HPDE6-E6E7 (cell line): ENCODE data around the gene ZNF804B.
A peak's percentile ranks its signal among the peaks of the same experiment; 100 is the strongest.

Experiments
- DNase-seq: peaks from one replicate; pipeline ENCODE4 v3.0.0; 2011; ENCODE audit warnings: missing footprints; ENCODE audit errors: extremely low spot score

ZNF804B gene

DNA sequence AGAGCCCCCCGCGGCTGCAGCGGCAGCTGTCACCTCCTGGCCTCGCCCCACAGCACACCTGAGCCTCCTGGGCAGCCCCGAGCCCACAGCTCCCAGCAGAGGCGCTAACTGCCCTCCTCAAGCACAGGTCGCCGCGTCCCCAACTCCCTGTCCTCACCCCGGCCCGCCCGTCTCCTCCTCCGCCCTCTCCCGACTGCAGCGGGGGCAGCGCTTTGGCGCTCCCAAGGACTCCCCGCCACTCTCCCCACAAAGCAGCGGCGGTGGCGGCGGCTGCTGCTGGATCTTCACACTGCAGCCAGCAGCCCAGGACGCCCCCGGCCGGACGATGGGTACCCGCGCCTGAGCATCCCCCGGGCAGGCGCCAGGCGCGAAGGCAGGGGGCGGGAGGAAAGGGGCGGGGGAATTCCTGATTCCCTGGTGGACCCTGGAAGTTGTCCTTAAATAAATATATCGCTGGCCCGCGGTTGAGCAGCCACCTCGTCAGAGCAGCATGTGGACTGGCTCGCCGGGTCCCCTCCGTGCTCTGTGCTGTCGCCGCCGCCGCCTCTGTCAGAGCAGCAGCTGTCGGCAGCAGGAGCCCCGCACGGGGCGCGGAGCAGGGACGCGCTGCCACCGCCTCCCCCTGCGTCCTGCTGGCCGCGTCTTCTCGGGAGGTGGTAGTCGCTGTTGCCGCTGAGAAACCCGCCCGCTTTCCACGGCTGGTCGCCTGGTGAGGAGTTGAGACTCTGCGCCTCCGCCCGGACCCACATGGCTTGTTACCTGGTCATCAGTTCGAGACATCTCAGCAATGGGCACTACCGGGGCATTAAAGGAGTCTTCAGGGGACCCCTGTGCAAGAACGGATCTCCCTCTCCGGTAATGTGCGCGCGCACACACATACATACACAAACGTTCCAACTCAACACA is at the start of gene ZNF804B:
Gene ZNF804B (plus strand): TSS at position 471 of the 906 bp plus-strand sequence. CDS start 277 bp downstream, at position 748.
- DNase-seq: no peak

DNA sequence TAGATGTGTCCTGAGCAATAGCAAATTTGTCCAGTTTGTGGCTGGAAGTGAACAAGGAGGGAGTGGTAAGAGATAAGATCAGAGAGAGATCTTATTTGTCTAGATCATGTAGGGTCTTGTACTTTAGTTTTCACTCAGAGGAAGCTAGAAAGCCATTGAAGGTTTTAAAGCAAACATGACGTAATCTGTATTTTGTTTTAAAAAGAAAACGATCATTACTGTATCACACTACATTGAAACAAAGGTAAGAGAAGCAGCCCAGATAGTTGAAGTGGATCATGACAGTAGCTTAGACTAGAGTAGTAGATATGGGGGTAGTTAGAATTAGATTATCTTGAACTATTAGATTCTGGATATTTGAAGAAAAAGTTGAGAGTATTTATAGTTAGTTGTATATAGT is 23.6 kb upstream of the ZNF804B start:
- no peak for DNase-seq

DNA sequence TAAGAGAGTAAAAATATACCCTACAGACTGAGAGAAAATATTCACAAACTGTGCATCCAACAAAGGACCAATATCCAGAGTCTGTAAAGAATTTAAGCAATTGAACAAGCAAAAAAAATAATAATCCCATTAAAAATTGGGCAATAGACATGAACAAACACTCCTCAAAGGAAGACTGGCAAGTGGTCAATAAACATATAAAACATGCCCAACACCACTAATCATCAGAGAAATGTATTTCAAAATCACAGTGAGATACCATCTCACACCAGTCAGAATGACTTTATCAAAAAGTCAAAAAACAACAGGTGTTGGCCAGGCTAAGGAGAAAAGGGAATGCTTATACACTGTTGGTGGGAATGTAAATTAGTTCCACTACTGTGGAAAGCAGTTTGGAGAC is 21.9 kb upstream of the ZNF804B start:
- no peak for DNase-seq

DNA sequence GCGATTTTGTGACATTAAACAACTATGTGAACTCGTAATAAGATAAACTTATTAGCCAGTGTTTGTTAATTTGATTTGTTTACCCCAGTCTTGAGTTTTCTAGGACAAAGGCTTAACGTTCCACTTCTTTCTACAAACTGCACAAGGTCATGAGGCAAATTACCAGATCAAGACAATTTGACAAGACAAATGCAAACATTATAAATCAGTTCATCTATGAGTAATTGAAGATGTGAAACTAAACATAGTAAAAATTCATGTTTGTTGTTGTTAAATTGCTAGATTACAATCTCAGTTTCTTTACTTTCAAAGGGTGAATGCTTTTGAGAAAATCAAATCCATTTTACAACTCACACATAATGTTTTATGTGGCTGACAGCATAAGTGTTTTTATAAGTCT is 13.4 kb upstream of the ZNF804B start:
- no peak for DNase-seq

DNA sequence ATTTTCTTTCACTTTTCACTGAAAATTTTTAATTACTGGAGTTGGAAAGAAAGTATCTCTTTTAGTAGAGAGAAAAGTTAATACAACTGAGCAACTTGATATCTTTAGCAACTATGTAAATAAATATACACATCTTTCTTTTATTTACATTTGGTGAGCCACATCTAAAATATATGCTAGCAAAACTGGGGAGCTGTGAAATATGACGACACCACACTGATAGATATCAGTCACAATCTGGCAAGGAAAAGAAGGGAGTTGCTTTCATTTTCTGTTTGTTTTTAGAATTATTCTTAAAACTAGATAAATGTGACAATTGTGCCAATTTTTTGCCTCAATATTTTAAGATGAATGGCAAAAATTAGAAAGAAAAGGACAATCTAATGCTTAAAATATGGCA is 2.7 kb upstream of the ZNF804B start:
- DNase-seq: no peak

DNA sequence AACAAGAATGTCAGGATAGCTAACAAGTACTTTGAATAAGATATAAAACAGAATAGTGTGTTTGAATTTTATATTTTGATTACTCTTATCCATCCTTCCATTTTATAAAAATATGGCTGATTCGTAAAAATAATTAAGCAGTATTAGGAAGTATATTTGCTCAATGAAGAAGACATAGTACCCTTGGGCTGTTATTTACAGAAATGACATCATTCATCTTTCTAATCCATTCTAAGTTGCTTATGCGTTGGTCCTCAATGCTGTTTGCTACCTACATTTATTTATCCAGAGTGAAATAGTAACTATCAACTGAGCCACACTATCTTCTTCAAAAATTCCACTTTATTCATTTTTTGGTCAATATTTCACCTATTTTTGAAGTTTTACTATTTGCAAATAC is 2.1 kb upstream of the ZNF804B start:
- no peak for DNase-seq

DNA sequence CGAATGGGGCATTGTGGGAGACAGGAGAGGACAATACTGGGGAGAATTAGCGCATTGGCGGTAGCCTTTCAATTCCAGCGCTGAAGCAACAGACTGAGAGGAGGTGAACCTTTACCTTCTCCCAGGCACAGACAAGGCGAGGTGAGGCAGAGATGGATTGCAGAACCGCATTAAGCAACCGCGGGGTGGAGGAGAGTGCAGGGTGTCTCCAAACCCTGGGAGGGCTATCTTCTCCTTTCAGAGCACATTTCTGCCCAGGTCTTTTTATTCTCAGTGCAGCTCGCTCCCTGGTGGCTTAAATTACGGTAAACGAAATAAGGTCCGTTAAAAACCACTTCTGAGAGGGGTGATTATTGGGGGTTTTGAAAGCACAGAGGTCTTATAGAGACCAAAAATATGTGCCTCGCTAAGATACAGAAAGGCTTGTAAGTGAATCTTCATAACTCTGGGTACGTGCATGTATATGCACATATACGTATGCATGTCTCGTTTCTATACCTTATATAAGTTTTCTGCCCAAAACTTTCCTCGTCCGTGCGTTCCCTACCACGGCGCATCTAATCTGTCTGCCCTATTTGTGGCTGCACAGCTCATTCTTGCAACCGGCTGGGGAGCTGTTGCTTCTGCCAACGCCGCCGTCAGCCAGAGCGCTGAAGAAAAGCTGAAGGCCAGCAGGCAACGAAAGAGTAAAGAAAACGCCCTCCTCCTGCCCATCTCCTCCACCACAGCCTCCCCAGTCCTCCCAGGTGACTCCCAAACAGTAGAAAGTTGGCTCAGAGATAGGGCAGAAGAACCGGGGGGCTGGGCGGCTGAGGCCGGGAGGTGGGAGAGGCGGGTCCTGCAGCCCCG is 895 bp upstream of the ZNF804B start:
- DNase-seq: no peak

DNA sequence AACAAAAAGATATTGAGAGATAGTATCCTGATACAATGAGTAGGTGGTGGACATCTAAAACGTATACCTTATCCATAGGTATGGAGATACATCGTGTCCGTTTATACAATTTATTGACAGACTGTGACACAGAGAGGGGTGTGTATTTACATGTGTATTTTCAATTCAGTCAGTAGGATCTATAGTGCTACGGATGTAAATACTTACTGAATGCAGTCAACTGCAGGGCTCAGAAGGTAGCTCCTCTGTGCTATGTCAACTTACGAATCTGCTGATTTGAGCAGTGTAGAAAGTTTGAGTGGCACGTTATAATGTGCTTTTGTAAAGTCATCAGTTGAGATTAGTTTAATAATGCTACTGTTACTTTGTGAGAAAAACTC is 626 bp downstream of the ZNF804B start:
- no peak for DNase-seq

DNA sequence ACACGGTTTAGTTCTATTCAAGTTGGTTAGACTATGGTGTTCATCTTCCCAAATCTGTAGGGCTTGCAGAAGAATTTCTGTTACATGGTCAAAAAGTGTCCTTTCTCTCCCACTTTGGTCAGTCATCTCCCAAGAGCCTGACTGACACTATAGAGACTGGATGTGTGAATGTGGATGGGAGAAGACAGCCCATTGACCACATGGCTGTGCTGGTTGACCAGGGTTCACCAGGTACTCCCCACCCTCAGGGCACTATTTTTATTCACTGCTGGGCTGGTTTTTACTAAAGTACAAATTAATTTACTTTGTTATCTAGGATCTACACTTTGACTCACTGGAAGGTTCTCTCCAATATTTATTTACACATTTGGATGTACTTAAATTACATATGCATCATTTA is 2.3 kb downstream of the ZNF804B start:
- no peak for DNase-seq

DNA sequence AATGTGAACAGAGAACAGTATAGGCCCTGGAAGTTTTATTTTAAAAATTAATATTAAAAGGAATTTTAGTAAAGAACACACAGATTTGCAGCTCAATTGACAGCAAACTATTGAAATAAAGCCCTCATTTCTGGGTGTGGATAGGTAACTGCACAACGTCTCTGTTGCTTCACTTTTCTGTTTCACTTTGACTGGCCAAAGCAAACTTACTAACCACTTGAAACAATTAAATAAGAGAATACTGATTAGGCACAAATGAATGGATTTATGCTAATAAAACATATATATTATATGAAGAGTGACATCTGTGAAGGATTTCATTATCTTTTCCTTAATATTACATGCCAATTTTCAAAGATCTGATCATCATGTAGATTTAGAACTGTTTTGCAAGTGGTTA is 11.9 kb downstream of the ZNF804B start:
- no peak for DNase-seq

DNA sequence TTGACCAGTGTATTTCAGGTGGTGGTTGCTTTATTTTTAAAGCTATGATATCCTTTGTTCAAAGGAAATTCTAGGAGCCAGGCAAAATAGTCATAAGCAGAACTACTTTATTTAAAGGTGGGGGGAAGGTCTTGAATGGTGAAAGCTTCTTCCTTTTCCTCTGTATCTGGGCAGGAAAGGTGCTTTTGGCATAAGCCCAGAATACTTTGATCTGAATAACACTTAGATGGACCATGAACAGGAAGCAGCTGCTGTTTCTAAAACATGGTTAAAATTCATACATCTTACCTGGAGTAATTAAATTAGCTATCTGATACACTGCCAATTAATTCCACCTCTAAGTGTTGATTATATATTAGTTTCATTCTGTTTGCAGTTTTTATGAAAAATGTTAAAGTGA is 13.3 kb downstream of the ZNF804B start:
- no peak for DNase-seq

DNA sequence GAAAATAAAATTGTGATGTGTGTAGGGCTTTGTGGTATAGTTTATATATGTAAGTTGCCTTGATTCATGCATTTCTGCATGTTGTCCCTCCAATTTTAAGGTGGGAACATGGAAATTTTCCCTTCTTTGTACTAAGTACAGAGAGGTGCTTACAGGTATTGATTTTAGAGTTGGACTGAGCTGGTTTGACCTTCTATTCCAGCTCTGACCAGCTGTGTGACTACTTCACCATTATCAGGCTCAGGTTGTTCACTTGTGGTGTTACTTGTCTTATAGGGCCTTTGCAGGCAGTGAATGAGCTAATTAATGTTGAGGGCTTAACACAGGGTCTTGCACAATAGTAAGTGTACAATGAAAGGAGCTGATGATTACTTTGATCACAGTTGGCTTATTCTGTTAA is 16.3 kb downstream of the ZNF804B start:
- no peak for DNase-seq

DNA sequence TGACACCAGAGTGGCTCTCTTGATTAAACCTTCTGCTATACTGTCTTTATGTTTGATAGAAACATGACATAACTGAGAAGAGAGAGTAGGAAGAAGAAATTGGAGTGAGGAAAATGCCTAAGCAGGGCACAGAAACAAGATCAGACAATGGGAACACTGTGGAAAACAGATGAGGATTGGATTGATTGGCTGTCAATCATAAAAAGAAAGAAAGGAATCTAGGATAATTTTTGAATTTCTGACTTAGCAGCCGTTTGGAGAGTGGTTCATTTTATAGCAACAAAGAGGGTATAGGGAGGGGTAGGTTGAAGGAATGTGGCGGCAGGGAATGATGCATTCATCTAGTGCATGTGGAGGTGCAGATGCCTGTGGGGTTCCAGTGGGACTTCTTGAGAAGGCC is 28.3 kb downstream of the ZNF804B start:
- DNase-seq: no peak

DNA sequence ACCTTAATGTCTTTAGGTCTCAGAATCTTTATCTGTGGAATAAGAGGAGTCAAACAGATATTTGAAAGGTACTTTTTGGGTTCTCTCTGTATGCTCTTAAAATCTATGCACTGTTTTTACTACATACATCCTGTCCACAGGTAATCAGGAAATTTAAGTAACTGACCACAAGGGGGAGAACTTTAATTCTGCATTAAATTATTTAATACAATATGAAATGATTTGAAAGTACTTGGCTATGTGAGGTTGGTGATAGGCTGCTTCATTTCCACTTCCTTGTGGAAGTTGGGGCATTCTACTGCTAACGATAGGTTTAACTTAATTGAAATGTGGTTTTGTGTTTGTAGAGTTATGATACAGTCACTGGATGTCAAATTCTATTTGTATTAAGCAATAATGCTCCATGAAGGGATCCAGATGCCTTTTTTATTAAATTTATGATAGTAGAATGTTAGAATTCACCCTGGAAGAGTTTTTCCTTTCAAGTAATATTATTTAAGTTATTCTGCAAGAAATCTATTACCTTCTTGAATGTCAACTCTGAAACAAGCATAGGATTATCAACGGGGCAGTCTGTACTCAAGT is 30.1 kb downstream of the ZNF804B start:
- peak; percentile 2 for DNase-seq

DNA sequence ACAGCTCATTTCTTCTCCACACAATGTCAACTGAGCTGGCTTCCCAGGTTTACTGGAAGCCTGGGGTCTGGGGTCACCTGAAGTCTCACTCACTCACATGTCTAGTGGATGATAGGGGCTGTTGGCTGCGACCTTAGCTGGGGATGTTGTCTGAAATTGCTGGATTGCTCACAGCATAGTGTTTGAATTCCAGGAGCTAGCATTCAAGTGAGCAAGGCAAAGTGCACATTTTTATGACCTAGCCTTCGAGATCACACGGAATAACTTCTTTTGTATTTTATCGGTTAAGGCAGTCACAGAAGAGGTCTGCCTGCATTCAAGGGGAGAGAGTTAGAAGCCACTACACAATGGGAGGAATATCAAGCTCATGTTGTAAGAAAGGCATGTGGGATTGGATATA is 32.4 kb downstream of the ZNF804B start:
- DNase-seq: no peak

DNA sequence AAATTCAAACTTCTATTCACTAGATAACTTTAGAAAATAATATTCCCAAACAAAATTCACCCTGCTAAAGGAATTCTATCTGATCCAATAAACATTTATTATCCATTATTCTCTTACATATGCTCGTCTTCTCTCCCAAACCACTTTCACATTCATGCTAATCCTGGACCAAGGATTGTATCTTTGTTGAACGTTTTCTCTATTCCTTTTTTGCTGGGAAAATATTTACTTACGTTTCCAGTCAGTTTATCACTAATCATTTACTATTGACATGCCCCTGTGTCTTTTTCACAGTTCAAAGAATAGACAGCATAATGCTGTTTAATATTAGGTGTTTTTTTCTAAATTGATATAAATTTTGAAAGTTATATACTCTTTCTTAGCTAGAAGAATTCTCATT is 32.9 kb downstream of the ZNF804B start:
- no peak for DNase-seq

DNA sequence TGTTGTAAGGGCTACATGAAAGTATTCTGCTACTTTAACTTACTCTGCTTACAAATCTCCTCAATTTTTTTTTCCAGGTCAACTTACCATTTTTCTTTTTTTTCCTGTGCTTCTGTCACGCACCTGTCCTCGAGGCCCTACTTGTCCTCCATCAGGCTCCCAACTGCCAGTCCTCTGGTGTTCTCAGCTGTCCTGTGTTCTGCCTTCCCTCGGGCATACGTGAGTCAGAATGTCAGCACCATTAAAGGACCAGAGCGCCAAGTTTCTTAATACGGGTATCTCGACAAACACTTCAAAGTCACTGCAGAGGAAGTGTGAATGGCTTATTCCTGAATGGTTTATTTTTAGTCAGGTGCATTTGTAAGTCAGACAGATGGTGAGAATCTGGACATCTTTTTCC is 36.1 kb downstream of the ZNF804B start, which contains the start of gene TEX47:
Gene TEX47 (minus strand): TSS at position 185 of the 400 bp plus-strand sequence. CDS start 795 bp downstream, outside the sequence.
- no peak for DNase-seq

DNA sequence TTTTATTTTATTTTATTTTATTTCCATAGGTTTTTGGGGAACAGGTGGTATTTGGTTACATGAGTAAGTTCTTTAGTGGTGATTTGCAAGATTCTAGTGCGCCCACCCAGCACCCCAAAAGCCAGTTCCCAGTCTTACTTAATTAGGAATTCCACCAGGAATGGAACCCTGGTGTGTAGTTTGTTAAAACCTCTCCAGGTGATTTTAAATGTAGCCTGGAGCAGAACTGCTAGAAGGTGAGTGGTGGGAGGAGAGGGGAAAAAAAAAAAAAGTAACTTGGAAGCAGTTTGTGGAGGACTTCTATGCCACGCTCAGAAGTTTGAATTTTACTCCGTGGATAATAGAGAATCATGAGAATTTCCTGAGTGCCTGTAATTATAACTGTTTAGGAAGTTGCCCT is 41.5 kb downstream of the ZNF804B start:
- DNase-seq: no peak

DNA sequence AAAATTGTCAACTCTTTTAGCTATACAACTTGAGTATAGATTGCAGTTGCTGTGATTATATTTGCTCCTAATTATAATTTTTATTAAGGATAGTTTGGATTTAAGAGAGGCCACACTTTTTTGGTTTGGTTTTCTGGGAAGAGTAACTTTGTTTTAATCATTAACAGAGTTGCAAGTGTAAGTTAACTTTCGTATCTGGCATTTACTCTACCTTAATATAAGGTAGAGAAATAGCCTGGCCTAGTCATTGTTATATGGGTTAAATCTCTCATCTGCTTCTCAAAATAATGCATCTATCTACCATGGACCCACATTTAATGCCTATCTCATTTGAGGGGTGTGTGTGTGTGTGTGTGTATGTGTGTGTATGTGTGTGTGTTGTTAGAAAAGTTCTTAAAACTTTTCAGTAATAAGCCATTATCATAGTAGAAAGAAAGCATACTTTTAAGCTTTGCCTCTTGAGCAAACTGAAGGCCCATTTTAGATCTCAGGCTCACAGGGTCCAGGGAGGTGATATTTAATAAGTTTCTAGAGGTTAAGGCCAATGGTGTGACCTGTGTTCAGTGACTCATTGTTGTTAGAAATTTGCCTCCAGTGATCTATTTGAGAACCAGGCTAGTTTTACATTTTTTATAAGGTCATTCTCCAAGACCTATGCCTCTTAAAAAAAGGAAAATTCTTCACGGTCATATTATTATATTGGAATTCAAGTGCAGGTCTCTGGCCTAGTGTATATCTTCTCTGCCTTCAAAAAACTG is 47.0 kb downstream of the ZNF804B start:
- DNase-seq: no peak

DNA sequence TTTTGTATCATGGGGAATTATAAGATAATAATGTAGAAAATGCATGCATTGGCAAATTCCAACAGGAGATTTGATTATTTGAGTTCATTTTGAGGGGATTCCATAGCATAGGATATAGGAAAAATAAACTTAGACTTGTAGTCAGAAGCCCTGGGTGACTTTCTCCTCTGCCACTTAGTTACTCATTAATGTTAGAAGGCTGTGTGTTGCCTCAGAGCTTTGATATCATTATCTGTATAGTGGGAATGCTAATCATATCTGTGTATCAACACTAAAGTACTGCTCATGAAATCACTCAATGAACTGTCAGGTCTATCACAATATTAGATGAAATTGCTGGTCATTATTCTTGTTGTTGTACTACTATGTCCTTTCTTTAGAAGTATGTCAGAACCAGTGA is 59.1 kb downstream of the ZNF804B start:
- DNase-seq: no peak

DNA sequence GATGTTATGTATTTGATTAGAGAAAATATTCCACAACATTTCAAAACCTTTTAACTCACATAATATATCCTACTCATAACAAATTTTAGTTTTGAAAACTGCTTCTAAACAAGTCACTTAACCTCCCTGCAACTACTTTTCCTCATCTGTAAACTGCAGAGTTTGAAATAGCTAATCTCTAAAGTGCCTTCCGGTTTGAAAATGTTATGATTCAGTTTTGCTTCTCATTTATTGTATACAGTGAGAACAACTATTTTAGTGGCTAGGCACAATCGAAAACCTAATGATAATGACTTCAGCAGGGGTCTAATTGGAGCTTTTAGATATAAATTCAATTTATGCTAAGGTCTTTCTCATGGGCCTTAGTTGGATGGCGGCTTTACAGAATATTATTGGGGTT is 66.7 kb downstream of the ZNF804B start:
- DNase-seq: no peak
